SK-N-SH (cell line): Measurements from ENCODE around the gene CTNNA3.

Experiments
- ELF1 ChIP-seq: IDR thresholded peaks from 2 replicates; pipeline ENCODE4 v1.4.0; 2012
- EZH2phosphoT487 ChIP-seq: fragments of 200-600 bp; sonication (generic); IDR thresholded peaks from 2 replicates; pipeline ENCODE4 v1.6.1; 2017; ENCODE audit warnings: low read depth, mixed run types, mild to moderate bottlenecking, antibody characterized with exemption, moderate library complexity, borderline replicate concordance
- GABPA ChIP-seq: IDR thresholded peaks from 2 replicates; pipeline ENCODE4 v1.4.0; 2012; ENCODE audit warnings: low read depth, mild to moderate bottlenecking
- GATA2 ChIP-seq: sonication (generic); formaldehyde crosslinking; IDR thresholded peaks from 2 replicates; pipeline ENCODE4 v1.5.0; 2020; ENCODE audit warnings: mild to moderate bottlenecking, missing genetic modification reagents
- NFIC ChIP-seq: IDR thresholded peaks from 2 replicates; pipeline ENCODE4 v1.4.0; 2012; ENCODE audit warnings: borderline replicate concordance
- POLR2AphosphoS5 ChIP-seq: IDR thresholded peaks from 2 replicates; pipeline ENCODE4 v1.6.1; 2012; ENCODE audit warnings: low read depth, low read length
- RAD21 ChIP-seq: IDR thresholded peaks from 2 replicates; pipeline ENCODE4 v1.6.1; 2012; ENCODE audit warnings: mild to moderate bottlenecking, low read length
- RCOR1 ChIP-seq: fragments of 150-350 bp; IDR thresholded peaks from 2 replicates; pipeline ENCODE4 v1.6.1; 2017; ENCODE audit warnings: antibody characterized with exemption, low read length
- SIN3A ChIP-seq: IDR thresholded peaks from 2 replicates; pipeline ENCODE4 v1.6.1; 2012; ENCODE audit warnings: low read depth, mild to moderate bottlenecking, low read length, moderate library complexity, borderline replicate concordance
- SMC3 ChIP-seq: IDR thresholded peaks from 2 replicates; pipeline ENCODE4 v1.6.1; 2012; ENCODE audit warnings: low read depth, low read length, improper control_type of control experiment
- TF ChIP-seq, protein P1 (sequence below): fragments of 200-600 bp; sonication (generic); IDR thresholded peaks from 2 replicates; pipeline ENCODE4 v1.6.1; 2017; ENCODE audit warnings: antibody characterized with exemption, mild to moderate bottlenecking, moderate library complexity
- TF ChIP-seq, protein P2 (sequence below): IDR thresholded peaks from 2 replicates; pipeline ENCODE4; 2012

GRCh38 chr10:66202101-66202500, 1493.9 kb downstream of the CTNNA3 start:
- TF ChIP-seq, protein P1, sequence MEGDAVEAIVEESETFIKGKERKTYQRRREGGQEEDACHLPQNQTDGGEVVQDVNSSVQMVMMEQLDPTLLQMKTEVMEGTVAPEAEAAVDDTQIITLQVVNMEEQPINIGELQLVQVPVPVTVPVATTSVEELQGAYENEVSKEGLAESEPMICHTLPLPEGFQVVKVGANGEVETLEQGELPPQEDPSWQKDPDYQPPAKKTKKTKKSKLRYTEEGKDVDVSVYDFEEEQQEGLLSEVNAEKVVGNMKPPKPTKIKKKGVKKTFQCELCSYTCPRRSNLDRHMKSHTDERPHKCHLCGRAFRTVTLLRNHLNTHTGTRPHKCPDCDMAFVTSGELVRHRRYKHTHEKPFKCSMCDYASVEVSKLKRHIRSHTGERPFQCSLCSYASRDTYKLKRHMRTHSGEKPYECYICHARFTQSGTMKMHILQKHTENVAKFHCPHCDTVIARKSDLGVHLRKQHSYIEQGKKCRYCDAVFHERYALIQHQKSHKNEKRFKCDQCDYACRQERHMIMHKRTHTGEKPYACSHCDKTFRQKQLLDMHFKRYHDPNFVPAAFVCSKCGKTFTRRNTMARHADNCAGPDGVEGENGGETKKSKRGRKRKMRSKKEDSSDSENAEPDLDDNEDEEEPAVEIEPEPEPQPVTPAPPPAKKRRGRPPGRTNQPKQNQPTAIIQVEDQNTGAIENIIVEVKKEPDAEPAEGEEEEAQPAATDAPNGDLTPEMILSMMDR, result no peak
- no peak for TF ChIP-seq SMC3
- no peak for TF ChIP-seq GABPA
- no peak for TF ChIP-seq POLR2AphosphoS5
- TF ChIP-seq NFIC, result no peak
- no peak for TF ChIP-seq RAD21
- no peak for TF ChIP-seq EZH2phosphoT487
- no peak for TF ChIP-seq GATA2 (CRISPR knock-in tag)
- TF ChIP-seq, protein P2, sequence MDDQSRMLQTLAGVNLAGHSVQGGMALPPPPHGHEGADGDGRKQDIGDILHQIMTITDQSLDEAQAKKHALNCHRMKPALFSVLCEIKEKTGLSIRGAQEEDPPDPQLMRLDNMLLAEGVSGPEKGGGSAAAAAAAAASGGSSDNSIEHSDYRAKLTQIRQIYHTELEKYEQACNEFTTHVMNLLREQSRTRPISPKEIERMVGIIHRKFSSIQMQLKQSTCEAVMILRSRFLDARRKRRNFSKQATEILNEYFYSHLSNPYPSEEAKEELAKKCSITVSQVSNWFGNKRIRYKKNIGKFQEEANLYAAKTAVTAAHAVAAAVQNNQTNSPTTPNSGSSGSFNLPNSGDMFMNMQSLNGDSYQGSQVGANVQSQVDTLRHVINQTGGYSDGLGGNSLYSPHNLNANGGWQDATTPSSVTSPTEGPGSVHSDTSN, result no peak
- TF ChIP-seq RCOR1, result no peak
- no peak for TF ChIP-seq SIN3A
- TF ChIP-seq ELF1, result no peak
